ENCODE results near the gene UBE2V1. TPM values are rescaled to one million over a fixed set of nuclear protein-coding genes. Genes with fewer than 3 reads are reported as not detected.
"Not testable (repeated sequence)": the region's sequence is repeated elsewhere in the genome, so short reads cannot be mapped to it uniquely, and the experiment has no call there.

The UBE2V1 gene
- polyA plus RNA-seq (2011; rRNA removed): 101 and 138 TPM in 2 replicates
- polyA minus RNA-seq (2011; rRNA and poly(A)+ RNA removed): 48.3 and 62.0 TPM in 2 replicates

GRCh38 chr20:50112512-50113419, at the start of gene UBE2V1:
Gene UBE2V1 (minus strand): TSS chr20:50113150. CDS start chr20:50113128, 22 bp downstream.
- DNase-seq (ENCODE audit: low read depth): peak; percentile 41
- Histone ChIP-seq H3K27me3 (ENCODE audit: control insufficient read depth, insufficient read depth, low read length) (no peaks in the 10 kb centered on the region), H3K36me3 (ENCODE audit: control insufficient read depth, insufficient read depth, low read length) (no peaks in the 10 kb centered on the region), H3K4me3 (ENCODE audit: low read depth, low read length) (peak within 1 kb of the TSS; percentile 80)
- ChIA-PET POLR2A (no interaction called here), CTCF (interaction anchor here (0.7 to 3.1 kb wide), 7 partner anchors 27 to 216 kb away, joined by 3 to 12 read pairs (median 3); no protein-coding TSS in a partner anchor)
- peak; percentile 53 for TF ChIP-seq CTCF (IDR thresholded peaks at IDR 0.05; ENCODE audit: insufficient read depth, low read depth, low read length)

- POLR2A ChIA-PET; H3K27me3 ChIP-seq (ENCODE audit: control insufficient read depth, insufficient read depth, low read length); H3K4me3 ChIP-seq (ENCODE audit: low read depth, low read length); DNase-seq (ENCODE audit: low read depth); H3K36me3 ChIP-seq (ENCODE audit: control insufficient read depth, insufficient read depth, low read length); CTCF ChIA-PET: not testable (repeated sequence)
These were observed 48.5 kb upstream of the UBE2V1 start for GRCh38 chr20:50161494-50161893.

- ChIA-PET POLR2A (interaction anchor here (0.6 to 1.8 kb wide), 3 partner anchors 10 to 549 kb away, joined by 5 to 16 read pairs (median 9); no protein-coding TSS in a partner anchor), CTCF (interaction anchor here (0.6 to 2.4 kb wide), 10 partner anchors 9 to 177 kb away, joined by 3 to 12 read pairs (median 4); no protein-coding TSS in a partner anchor)
- no peak for DNase-seq (ENCODE audit: low read depth)
- Histone ChIP-seq H3K36me3 (ENCODE audit: control insufficient read depth, insufficient read depth, low read length) (no peaks in the 10 kb centered on the region), H3K4me3 (ENCODE audit: low read depth, low read length) (peak within 1 kb of the TSS; percentile 98), H3K27me3 (ENCODE audit: control insufficient read depth, insufficient read depth, low read length) (no peaks in the 10 kb centered on the region)
- TF ChIP-seq CTCF (IDR thresholded peaks at IDR 0.05; ENCODE audit: insufficient read depth, low read depth, low read length): no peak
These were observed 40.8 kb upstream of the UBE2V1 start, which contains the start of gene PEDS1 for GRCh38 chr20:50153500-50154377. Gene PEDS1 (minus strand): TSS chr20:50153723. CDS start chr20:50153637, 86 bp downstream.

GRCh38 chr20:50153153-50153499, 40.2 kb upstream of the UBE2V1 start:
- Histone ChIP-seq H3K27me3 (ENCODE audit: control insufficient read depth, insufficient read depth, low read length) (no peaks in the 10 kb centered on the region), H3K4me3 (ENCODE audit: low read depth, low read length) (peak overlapping the region; percentile 98), H3K36me3 (ENCODE audit: control insufficient read depth, insufficient read depth, low read length) (peaks cover 2% of the 10 kb centered on the region)
- ChIA-PET CTCF (interaction anchor here (0.6 to 2.4 kb wide), 8 partner anchors 10 to 174 kb away, joined by 3 to 12 read pairs (median 4); partner anchors contain the start of gene UBE2V1), POLR2A (interaction anchor here (0.6 to 1.8 kb wide), 3 partner anchors 9 to 549 kb away, joined by 5 to 16 read pairs (median 9); no protein-coding TSS in a partner anchor)
- TF ChIP-seq CTCF (IDR thresholded peaks at IDR 0.05; ENCODE audit: insufficient read depth, low read depth, low read length): no peak
- no peak for DNase-seq (ENCODE audit: low read depth)

GRCh38 chr20:50152394-50153152, 39.6 kb upstream of the UBE2V1 start:
- no peak for DNase-seq (ENCODE audit: low read depth)
- H3K27me3 ChIP-seq (ENCODE audit: control insufficient read depth, insufficient read depth, low read length): no peaks in the 10 kb centered on the region
- peaks cover 4% of the 10 kb centered on the region for H3K36me3 ChIP-seq (ENCODE audit: control insufficient read depth, insufficient read depth, low read length)
- ChIA-PET CTCF (interaction anchor here (0.6 to 2.4 kb wide), 10 partner anchors 11 to 483 kb away, joined by 3 to 12 read pairs (median 4); partner anchors contain the start of gene UBE2V1), POLR2A (interaction anchor here (0.6 to 1.8 kb wide), 2 partner anchors 8 to 13 kb away, joined by 4 to 16 read pairs; no protein-coding TSS in a partner anchor)
- peak overlapping the region; percentile 98 for H3K4me3 ChIP-seq (ENCODE audit: low read depth, low read length)
- TF ChIP-seq CTCF (IDR thresholded peaks at IDR 0.05; ENCODE audit: insufficient read depth, low read depth, low read length): no peak; the same call in 1 of the 2 replicates

Data from BJ (cell line).